NCI-H1048 (cell line): ENCODE results near the gene OR5T3.
"Not testable (repeated sequence)": the region's sequence is repeated elsewhere in the genome, so short reads cannot be mapped to it uniquely, and the experiment has no call there.

Experiments used
- DNase-seq: peaks from one replicate; lab custom pipeline; 2025; lab: John Stamatoyannopoulos, UW

Gene OR5T3

DNA sequence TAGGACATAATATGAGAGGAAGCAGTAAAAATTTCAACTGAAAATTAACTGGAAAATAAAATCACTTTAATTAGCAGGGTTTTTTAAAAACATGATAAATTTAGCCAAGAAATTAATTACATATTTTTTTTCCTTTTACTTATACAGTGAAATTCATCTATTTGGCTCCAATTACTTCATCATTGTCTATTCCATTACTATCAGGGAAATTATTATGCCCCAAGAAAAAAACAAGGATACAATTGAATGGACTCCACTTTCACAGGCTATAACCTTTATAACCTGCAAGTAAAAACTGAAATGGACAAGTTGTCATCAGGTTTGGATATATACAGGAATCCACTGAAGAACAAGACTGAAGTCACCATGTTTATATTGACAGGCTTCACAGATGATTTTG lies at the start of gene OR5T3:
TSS of gene OR5T3 (plus strand) at position 301 of the 400 bp plus-strand sequence. CDS start at position 301, 0 bp downstream.
- no peak for DNase-seq

DNA sequence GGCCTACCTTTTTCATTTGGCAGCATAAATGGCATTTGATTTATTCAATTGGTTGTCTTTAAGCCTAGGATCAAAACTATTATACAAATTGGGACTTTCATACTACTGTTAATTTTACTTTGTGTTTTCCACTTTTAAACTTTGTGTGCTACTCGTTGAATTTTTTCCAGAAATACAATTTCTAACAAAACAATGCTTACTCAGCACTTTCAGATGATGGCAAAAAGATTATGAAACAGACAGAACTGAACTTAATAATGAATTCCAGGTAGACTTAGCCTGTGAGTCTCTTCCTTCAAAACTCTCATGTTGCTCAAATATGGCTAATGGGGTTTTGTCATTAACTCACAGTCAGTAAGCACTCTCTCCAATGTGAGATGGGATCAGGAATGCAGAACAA lies 44.3 kb upstream of the OR5T3 start:
- DNase-seq = no peak

DNA sequence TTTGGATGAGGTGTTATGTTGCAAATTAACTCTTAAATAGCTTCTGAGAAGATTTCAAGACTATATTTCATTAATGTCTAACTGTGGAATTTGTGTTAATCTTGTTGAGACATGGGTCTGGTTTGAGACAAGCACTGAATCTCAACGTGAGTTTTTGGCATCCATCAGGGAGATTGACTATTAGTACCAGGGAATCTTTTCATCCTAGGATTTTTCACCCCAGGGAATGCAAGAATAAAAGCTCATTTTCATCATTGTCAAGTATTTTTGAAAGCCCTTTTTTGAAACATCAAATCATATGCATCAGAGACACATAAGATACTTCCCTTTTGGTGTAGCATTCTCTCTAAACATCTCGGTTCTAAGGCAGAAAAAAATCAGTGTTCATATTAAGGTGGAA lies 37.5 kb upstream of the OR5T3 start:
- no peak for DNase-seq

DNA sequence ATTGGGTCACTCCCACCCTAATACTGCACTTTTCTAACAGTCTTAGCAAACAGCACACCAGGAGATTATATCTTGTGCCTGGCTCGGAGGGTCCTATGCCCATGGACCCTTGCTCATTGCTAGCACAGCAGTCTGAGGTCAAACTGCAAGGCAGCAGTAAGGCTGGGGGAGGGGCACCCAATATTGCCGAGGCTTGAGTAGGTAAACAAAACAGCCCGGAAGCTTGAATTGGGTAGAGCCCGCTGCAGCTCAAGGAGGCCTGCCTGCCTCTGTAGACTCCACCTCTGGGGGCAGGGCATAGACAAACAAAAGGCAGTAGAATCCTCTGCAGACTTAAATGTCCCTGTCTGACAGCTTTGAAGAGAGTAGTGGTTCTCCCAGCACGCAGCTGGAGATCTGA lies 32.3 kb upstream of the OR5T3 start:
- not testable (repeated sequence) for DNase-seq

DNA sequence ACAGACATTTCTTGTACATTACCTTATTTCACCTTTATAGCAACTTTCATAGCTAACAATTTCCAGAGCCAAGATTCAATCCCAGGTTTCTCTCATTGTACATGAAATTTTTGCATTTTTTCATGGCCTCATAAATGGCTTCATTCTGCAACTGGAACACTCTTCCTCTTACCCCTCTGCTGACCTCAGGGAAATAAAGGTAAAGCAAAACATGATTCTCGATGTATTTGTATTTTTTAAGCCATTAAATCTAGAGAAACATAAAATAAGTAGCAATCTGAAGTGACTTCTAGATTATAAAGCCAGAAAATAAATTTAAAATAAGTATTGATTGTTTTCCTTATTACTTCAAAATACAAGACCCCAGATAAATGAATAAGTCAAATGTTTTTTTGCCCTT lies 17.9 kb upstream of the OR5T3 start, which contains the start of gene OR5T2:
TSS of gene OR5T2 (minus strand) at position 101 of the 400 bp plus-strand sequence. CDS start 1,193 bp downstream, outside the sequence.
- DNase-seq = no peak

DNA sequence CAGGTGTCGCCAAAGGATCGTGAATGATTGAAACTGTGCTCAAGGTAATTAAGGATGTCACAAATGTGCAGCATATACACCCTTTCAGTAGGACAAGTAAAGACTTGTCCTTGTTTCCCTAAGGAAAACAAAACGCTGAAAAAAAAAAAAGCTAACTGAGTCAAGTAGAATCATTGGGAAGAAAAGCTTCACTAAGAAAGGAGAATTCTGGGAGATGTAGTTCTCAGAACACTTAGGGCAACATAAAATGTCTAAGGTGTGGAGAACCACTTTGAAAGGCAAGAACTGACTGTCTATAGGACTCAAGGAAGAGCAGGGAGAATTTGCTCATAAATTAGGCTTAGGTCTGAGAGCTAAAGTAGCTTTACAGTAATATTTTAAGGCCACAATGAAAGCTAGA lies 19.0 kb downstream of the OR5T3 start:
- DNase-seq = no peak

DNA sequence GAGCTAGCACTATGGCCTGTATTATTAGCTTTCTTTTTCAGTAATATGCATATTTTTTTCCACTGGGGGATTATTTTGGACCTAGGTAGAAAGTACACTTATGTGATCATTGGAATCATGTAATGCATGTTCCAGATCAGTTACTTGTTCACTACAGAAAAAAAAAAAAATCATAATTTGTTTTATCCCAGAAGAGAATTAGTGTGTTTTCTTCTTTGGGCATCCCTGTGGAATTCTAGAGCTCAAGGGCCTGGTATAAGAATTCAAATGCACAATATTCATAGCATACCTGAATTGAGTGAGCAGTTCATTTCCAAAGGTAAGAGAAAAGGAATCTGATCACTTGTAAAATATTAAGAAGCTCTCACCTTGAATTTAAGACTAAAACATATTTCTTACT lies 21.8 kb downstream of the OR5T3 start, which contains the start of gene OR5T1:
TSS of gene OR5T1 (plus strand) at position 301 of the 400 bp plus-strand sequence. CDS start 1,485 bp downstream, outside the sequence.
- no peak for DNase-seq

DNA sequence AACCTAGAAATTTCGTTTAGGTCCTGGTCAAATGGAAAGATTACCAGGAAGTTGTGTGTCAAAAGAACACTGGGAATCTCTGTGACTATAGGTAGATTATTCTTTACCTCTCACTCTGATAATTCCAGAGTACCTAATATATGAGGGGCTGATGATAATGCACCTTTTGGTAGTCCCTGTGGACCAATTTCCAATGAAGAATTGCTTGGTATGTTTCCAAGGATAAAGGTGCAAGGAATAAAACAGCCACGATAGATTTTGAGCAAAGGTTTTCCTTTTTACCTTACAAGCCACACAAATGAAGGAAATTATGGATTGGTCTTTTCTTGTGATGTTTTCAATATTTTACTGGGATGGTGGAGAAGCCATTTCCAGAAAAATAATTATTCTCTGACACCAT lies 40.1 kb downstream of the OR5T3 start, which contains the start of gene OR8H1:
TSS of gene OR8H1 (minus strand) at position 101 of the 400 bp plus-strand sequence. CDS start 1,192 bp downstream, outside the sequence.
- DNase-seq = no peak

DNA sequence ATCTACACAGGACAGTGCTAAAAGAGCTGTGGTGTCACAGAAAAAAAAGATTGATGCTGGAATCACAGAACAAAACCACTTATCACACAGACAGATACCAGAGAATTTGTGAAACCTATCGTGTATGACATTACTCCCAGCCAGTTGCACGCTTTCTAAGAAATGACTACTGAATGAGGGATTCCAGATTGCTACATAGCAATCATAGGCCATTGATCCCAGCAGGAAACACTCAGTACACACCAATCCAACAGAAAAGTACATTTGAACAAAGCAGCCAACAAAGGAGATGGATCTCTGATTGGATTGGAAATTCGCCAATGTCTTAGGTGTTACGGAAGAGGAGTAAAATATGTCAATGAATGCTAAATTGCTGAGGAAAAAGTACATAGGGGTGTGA lies 44.8 kb downstream of the OR5T3 start:
- no peak for DNase-seq
